Forelimb muscle (tissue), 1 donor: ENCODE measurements around the gene WNK2. TPM values are rescaled to one million over a fixed set of nuclear protein-coding genes. Genes with fewer than 3 reads are reported as not detected.
A peak's percentile ranks its signal among the peaks of the same experiment; 100 is the strongest.

Experiments
- DNase-seq: peaks from one replicate; pipeline ENCODE4 v3.0.0-alpha.2; 2013; ENCODE audit warnings: low read depth
- polyA plus RNA-seq: library from polyadenylated mRNA; unstranded; fragments of 120-200 nt; gene quantifications from one replicate; pipeline ENCODE4 v1.2.1, GENCODE V29; 2013; ENCODE audit not compliant: insufficient read length

WNK2 gene
- polyA plus RNA-seq, 1 donor = 16.4 TPM

DNA sequence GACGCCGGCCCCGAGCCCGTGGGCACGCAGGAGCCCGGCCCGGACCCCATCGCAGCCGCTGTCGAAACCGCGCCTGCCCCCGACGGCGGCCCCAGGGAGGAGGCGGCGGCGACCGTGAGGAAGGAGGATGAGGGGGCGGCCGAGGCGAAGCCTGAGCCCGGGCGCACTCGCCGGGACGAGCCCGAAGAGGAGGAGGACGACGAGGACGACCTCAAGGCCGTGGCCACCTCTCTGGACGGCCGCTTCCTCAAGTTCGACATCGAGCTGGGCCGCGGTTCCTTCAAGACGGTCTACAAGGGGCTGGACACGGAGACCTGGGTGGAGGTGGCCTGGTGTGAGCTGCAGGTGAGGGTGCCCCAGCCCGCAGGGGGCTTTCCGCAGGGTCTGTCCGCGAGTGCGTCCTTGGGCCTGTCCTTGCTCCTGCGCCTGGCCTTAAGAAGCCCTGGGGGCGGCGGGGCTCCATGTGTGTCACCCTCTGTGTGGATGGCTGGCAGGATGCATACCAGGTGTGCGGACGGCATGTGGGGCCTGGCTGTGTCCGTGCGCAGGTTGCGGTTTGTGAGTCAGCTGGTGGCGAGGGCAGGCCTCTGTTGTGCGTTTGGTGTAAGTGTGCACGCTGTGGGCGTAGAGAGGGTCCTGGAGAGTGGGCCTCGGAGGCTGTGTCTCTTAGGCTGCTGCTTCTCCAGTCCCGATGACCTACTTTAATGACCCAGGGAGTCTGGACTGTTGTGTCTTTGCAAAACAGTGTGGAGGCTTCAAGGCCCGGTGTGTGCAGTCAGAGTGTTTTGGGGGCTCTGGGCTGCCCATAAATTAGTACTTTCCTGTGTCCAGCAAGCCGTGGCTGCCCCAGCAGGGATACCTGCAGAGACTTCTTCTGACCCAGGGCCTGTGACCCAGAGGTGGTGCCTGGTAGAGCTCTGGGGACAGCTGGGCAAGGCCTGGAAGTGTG is 1.6 kb downstream of the WNK2 start:
- DNase-seq = no peak

DNA sequence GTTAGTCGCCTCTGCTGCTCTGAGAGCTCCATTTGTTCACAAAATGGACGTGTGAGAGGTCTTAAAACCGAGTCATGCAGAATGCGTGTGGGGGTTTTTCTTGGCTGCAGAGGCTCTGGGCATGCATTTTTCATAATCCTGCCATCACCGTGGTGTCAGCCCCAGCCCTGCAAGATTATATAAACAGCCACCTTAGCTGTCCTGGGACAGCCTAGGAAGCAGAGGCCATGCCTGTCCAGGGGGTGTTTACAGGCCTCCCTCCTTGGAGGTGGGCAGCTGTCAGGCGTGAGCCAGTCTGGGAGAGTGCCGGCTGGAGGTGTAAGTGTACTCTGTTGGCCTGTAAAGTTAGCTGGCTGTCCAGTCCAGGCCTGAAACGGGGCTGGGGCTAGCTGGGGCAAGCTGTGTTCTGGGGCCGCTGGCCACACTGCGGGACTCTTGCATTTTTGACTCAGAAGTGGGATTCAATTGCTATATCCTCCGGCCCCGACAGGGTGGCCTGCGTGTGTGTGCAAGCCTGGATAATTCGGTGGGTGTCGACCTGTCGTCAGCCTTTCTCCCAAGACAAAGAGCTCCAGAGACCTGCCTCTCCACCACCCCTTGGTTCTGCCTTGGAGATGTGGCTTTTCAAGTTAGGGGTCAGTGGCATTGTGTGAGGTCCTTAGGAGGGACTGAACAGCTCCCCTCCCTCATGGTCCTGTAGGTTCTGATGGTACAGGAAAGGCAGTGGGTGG is 2.4 kb downstream of the WNK2 start:
- DNase-seq = no peak

DNA sequence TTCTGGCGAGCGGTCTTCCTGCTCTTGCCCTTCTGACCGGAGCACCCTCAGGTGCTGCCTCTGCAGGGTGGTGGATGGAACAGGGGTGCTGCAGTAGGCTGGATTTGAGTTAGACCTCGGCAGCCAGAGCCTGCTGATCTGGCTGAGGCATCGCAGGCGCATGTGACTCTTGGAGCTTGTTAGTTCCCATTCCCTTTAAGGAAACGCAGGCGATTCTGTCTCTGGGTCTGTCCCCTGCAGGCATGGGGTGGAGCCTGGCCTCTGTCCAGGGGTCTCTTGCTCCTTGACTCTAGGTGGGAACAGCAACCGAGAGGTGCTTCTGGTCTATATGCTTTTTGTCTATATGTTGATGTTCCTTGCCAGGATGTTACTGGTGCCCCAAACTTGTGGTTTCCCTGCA is 3.1 kb downstream of the WNK2 start:
- no peak for DNase-seq

DNA sequence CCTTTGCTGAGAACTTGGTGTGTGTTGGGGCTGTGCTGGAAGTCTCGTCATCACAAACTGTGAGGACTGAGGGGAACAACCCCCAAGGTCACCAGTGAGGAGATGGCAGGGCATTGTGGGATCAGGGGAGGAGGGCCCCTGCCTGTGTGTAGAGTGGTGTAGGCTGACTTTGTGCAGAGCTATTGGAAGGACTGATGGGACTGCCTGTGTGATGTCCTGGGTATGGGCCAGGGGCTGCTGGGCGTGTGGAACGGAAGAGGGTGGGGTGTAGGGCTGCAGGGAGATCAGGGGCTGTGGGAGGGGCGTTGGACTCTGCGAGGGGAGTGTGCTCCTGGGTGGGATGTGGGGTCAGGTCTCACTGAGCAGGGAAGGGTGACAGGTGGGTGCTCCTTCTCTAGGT is 3.6 kb downstream of the WNK2 start:
- no peak for DNase-seq

DNA sequence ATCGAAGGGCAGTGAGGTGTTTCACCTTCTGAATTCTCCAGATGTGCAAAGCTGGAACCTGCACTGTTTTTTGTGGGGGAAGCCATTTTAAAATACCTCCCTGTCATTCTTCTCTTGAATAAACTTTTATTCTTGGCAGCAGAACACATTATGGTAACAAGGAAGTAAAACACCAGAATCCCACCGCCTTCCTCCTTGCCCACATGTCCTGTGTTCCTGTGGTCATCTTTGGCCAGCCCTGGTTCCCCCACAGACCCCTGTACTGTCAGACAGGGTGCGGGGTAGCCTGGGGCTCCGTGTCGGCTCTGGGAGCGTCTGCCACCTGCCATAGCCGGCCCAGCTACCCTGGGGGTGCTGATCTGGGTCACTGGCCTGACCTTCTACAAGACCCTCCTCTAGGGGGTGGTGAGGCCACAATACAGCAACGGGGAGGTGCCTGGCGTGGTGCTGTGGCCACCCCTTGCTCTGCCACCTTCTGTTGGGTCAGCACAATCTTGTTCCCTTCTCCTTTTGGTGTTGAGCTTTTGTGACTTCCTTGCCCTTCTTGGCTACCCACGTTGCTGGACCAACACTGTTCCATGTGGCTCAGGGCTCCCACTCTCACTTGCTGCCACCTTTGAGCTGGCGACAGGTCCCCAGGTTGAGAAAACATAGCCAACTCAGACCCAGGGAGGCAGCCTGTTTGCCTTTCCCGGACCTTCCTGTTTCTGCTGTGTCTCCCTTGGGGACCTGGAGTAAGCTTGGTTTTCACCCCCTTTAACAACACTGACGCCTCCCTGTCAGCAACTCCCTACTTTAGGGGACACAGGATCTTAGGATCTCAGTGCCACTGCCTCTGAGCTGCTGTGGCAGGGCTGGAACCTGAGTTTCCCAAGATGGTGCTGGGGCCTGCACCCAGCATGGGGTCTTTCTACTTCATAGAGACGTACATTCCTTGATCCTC is 4.8 kb downstream of the WNK2 start:
- DNase-seq = no peak

DNA sequence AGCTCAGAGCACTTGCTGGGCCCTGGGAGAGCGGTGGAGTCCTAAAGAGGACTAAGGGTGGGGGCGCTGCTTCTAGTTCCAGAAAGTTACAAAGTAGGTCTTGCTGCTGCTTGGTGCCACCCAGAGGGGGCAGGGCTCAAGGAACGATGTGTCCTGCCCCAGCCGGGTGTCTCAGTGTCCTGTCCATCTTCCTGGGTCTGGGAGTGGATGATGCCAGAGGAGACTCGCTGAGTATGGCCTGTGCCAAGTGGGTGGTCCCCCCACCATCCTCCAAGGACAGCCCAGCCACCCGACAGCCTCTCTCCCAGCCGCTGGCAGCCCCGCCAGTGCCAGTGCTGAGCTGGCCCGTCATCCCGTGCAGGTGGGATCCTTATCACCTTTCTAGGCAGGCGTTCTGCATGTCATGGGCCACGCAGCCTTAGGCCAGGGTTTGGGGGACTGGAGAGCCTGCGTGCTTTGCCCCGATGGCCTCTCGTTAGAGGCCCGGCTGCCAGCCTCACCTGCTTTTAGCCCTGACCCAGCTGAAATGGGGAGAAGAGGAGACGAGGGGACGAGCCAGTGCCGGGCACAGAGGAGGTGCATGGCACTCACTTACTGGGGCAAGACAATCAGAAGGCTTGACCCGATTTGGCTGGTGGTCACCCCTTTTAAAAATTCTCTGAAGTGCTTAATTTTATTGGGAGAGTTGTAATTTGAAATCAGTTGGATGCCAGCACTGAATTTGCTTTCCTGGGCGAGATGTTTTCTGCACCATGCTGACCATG is 5.6 kb downstream of the WNK2 start:
- no peak for DNase-seq

DNA sequence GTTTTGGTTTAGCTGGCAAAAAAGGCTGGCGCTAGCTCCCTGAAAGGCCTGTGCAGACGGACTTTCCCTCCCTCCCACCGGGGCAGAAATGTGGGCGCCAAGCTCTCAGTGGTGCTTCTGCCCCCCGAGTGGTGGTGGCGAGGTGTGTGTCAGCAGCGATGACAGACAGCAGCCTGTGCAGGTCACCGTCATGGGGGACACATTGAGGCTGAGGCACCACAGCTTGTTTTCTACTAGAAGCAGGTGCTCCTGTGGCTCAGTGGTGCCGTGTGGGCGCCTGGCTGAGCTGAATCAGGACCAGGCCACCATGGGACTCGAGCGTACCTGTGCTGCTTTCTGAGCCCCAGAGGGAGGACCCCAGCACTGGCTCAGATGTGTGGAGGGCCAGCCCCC is 6.2 kb downstream of the WNK2 start:
- DNase-seq = no peak

DNA sequence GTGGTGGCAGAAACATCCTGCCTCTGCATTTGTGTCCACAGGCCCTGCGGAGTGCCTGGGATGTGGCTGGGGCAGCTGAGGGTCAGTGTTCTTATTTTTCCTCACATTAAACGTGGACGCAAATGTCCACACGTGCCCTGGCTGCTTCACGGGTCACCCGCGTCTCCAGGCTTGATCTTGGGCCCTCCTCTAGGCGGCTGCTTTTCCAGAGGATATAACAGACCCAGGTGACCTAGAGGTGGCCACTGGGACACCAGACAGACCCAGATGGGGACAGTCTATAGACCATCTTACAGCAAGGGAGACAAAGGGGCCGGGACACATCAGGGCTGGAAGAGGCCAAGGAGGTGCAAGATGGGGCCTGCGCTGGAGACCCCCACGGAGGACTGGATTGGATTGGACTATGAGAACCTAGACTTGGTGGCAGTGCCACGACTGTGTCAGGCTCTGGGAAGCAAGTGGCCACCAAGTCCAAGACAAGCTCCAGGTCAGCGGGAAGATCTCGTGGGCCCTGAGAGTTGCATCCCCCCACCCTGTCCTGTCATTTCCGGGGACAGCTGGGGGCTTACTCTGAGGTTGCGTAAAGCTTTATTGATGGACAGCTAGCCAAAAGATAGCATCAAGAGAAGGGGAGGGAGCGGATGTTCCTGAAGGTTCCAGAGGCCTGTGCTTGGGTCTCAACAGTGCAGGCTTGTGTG is 6.9 kb downstream of the WNK2 start:
- no peak for DNase-seq

DNA sequence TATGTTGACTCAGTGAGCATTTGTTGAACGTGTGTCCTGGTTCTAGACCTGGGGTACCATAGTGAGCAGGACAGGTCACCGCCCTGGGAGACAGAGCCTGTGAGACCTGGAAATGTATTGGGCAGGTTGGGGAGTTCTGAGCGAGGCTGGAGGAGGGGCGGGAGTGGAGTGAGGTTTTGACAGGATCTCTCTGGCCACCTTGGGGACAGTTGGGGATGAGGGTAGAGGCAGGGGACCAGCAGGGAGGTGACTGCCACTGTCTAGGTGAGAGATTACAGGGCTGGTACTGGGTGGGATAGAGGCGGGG is 7.4 kb downstream of the WNK2 start:
- no peak for DNase-seq

DNA sequence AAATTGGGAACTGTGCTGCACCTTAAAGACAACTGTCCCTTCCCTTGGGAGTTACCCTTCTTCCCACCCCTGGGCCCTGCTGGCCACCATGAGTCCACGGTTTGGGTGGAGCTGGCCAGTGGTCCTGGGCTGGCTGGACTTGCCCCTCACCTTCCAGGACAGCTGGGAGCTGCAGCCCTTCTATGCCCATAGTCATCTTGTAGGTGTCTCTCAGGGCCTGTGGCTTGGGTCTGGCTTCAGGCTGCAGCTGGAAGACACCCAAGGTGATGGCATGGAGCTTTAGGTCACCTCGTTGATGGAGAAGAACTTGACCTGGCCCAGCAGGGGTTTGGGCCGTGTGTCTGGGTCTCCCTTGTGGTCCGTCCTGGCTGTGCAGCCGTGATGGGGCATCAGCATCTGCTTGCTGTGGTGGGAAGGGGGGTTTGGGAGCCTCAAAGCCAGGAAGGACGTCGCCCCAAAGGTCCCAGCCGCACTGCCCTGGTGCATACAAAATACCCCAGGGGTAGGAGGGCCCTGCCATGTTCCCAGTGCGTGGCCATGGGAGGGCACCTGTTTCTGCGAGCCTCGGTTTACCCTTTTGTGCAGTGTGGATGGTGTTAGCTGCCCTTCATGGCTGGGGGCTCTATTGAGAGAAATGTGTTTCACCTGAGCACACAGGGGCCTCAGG is 8.9 kb downstream of the WNK2 start:
- no peak for DNase-seq

DNA sequence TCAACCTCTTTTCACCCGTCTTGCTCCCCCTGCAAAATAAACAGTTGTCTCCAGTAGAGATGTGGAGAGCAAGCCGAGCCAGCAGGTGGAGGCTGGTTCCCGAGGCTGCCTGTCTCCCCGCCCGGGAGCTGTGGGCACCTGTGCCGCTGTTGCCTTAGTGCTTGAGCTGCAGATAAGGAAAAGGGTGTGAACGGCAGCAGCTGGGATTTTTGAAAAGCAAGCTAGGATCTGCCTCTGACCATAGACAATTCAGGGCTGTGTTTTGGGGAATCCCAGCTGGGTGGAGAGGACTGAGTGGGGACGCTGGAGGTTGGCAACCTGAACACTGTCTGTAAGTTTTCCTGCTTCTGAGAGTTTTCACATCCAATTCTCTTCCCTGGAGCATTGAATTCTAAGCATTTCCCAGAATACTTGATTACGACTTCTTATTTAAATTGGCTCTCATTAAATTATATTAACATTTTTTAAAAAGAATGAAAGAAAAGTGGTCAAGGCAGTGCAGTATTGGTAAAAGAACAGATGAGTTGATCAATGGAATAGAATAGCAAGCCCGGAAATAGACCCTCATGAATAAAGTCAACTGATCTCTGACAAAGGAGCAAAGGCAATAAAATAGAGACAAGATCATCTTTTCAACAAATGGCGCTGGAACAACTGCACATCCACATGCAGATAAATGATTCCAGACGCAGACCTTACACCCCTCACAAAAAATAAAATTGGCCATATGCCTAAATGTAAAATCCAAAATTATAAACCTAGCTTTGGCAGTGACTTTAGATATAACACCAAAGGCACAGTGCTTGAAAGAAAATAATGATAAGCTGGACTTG is 9.7 kb downstream of the WNK2 start:
- peak; percentile 31 for DNase-seq

DNA sequence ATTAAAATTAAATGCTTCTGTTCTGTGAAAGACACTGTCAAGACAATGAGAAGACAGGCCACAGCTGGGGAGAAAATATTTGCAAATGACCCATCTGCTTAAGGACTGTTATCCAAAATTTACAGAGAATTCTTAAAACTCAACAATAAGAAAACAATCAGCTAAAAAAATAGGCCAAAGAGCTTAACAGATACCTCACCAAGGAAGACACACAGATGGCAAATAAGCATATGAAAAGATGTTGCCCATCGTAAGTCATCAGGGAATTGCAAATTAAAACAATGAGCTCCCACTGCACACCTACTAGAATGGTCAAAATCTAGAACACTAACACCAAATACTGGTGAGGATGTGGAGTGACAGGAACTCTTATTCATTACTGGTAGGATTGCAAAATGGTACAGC is 10.3 kb downstream of the WNK2 start:
- DNase-seq = peak; percentile 28

DNA sequence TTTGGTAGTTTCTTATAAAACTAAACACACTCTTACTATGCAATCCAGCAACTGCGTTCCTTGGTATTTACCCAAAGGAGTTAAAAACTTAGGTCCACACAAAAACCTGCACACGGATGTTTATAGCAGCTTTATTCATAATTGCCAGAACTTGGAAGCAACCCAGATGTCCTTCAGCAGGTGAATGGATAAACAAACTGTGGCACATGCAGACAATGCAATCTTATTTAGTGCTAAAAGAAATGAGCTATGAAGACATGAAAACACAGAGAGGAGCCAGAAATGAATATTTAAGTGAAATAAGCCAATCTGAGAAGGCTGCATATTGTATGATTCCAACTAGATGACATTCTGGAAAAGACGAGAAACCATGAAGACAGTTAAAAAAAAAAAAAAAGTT is 10.7 kb downstream of the WNK2 start:
- no peak for DNase-seq

DNA sequence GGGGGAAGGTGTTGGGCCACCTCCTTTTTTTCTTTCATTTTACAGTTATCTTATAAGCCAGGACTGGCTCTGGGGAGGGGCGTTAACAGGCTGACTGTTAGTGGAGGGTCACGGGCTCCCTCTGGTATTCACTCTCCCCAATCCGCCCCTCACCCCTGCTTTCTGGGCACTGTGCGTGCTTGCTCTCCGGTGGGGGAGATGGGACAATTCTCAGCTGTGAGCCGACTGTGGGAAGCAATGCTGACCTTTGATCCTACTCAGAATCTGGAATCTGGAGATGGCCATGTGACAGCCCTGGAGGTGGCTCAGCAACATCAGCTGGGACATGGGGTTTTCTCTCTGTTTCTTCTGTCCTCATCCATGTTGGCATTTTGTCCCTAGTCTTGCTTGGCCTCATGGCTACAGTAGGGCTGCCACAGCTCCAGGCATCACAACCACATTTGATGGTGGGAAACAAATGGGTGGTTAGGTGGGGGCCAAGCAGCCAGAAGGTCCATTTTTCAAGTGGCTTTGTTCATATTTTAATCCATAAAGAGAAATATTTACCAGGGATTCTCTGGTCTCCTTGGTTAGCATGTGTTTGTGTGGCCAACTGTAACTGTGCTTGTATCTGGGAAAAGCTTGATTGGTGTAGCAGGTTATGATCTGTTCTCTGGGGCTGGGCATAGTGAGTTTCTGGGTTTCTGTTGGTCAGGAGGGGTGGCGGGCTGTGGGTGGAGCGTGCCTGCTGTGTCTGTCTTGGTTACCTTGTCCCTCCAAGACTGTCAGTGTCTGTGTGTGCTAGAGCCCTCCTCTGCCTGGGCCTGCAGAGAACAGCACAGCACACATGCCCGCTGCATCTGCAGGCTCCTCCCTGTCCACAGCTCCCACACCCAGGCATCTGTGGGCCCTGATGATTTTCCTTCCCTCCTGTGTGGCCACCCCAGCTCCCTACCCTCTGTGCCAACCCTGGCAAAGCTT is 12.4 kb downstream of the WNK2 start:
- DNase-seq = no peak

DNA sequence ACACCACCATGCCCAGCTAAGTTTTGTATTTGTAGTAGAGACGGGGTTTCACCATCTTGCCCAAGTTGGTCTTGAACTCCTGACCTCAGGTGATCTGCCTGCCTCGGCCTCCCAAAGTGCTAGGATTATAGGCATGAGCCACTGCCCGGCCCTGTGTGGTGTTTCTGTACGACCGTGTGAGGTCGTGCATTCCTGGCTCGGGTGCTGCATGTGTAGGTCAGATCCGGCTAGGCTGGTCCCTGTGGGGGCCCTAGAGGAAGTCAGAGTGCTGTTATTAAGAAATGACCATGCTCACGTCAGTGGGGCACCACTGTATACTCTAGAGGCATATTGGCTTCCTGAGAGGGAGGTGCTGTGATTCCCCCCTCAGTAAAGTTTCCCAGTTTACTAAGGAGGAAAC is 13.7 kb downstream of the WNK2 start:
- no peak for DNase-seq

DNA sequence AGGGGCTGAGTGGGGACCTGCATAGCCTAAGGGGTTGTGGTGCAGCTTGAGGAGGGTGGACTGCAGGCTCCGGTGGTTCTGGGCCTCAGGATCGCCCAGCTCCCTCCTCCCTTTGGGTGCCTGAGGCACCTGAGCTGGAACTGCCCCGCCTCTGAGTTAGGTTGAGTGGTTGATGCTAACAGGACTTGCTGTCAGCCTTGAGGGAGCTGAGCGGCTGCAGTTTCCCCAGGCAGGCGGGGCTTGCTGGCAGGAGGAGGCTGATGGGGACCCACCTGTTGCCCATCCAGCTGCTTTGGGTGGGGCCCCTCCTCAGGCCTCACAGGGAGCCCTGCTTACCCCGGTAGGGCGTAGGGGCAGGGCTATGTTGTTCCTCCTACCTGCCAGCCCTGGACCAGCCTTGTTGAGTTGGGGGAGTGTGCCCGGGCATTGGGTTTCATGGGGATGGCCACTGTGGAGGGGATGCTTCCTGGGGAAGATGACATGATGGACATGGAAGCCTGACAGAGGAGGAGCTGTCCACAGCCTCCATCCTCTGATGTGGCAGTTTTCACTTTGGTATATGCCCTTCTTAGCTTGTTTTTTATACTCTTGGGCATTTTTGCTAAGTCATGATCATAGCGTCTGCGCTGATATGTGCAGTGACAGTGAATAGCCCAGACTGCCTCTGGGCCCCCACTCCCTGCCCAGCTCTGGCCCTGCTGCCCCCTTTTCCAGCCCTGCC is 14.3 kb downstream of the WNK2 start:
- no peak for DNase-seq

DNA sequence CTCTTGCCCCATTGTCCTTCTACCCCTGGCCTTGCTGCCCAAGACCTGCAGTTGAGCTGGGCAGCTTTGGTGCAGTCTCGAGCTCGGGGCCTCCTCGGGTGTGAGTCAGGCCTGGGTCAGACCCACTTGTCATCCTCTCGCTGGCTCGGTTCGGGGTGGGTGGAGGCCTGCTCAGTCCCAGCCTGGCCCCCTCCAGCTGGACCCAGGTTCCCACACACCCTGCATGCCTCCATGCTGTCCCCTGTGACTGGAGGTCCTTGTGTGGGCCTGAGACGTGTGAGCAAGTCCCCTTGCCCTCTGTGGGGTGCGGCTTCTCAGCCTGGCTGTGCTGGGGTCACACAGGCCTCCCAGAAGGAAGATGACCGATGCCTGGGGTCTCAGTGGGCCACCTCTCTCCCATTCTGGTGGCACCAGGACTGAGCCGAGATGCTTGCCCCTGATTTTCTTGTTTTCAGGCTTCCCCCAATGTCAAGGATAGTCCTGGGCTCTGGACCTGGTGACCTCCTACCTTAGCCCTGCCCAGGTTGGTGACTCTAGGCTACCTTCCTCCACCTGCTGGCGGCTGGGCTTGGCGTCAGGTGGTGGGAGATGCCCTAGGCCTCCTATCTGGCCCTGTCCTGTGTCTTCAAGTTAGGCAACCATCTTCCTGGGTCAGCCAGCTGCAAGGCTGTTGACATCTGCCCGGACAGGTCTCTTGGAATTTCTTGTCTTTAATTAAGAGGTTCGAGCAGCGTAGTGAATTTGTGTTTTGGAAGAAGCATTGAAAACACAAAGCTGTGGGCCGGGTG is 15.1 kb downstream of the WNK2 start:
- DNase-seq = no peak
